Activated T-cell treated with anti-CD3 and anti-CD28 coated beads, Interleukin-2, amount 50 U/mL, for 72 hours (primary cell): ENCODE results near the gene SMS. TPM values are rescaled to one million over a fixed set of nuclear protein-coding genes. Genes with fewer than 3 reads are reported as not detected.

Experiments
- ATAC-seq, 2 donors: fragments of 150-1000 bp; cut with Tn5 transposase; replicated peaks in 1 of 2; 2 replicates each; pipeline ENCODE4 v1.10.0; 2021; ENCODE audit warnings: moderate library complexity in 2 of 2, mild to moderate bottlenecking in 1 of 2
- DNase-seq, 2 donors: peaks; one replicate each; pipeline ENCODE4 v3.0.0; 2021 to 2022; ENCODE audit warnings: mixed read lengths in 1 of 2
- H3K27ac Mint-ChIP-seq: one replicate; pipeline ENCODE4 v1.8.0; 2022; ENCODE audit warnings: mild to moderate bottlenecking, moderate library complexity, mixed read lengths
- H3K27me3 Mint-ChIP-seq: one replicate; pipeline ENCODE4 v1.8.0; 2022; ENCODE audit warnings: low read depth, mixed read lengths
- H3K36me3 Mint-ChIP-seq, 2 donors: one replicate each; pipeline ENCODE4 v1.8.0; 2022; ENCODE audit warnings: mixed read lengths in 2 of 2, mild to moderate bottlenecking in 1 of 2; ENCODE audit not compliant: insufficient read depth in 2 of 2
- H3K4me1 Mint-ChIP-seq: one replicate; pipeline ENCODE4 v1.8.0; 2022; ENCODE audit warnings: low read depth, mixed read lengths
- H3K4me3 Mint-ChIP-seq, 2 donors: one replicate each; pipeline ENCODE4 v1.8.0; 2022; ENCODE audit warnings: mild to moderate bottlenecking in 2 of 2, mixed read lengths in 2 of 2, moderate library complexity in 2 of 2
- H3K9me3 Mint-ChIP-seq, 2 donors: one replicate each; pipeline ENCODE4 v1.8.0; 2022; ENCODE audit warnings: mixed read lengths in 2 of 2
- total RNA-seq, 2 donors: library from RNA; stranded (reverse); gene quantifications; one replicate each; pipeline ENCODE4 v1.2.3, GENCODE V29; 2022

SMS gene
- total RNA-seq, 2 donors from 2014 or later, result 57.7 to 70.3 TPM

- Mint-ChIP-seq H3K27ac (peak overlapping the region; percentile 89), H3K9me3 (no peaks in the 10 kb centered on the region), H3K36me3 (peaks cover 6 to 7% of the 10 kb centered on the region in 2 donors), H3K4me3 (peak overlapping the region; percentile 52 to 76), H3K4me1 (peaks cover 30% of the 10 kb centered on the region), H3K27me3 (no peaks in the 10 kb centered on the region)
- DNase-seq, result no peak
- ATAC-seq, result no peak
Observed at GRCh38 chrX:21973321-21974010, 33.0 kb downstream of the SMS start.

- H3K36me3 Mint-ChIP-seq, result peaks cover 5 to 7% of the 10 kb centered on the region in 2 donors
- H3K4me1 Mint-ChIP-seq, result peaks cover 30% of the 10 kb centered on the region
- DNase-seq (no peak), ATAC-seq (peak; percentile 36 to 41)
- peak overlapping the region; percentile 52 to 76 for H3K4me3 Mint-ChIP-seq
- H3K27ac Mint-ChIP-seq, result peak overlapping the region; percentile 89
- H3K9me3 Mint-ChIP-seq, result no peaks in the 10 kb centered on the region
- no peaks in the 10 kb centered on the region for H3K27me3 Mint-ChIP-seq
Observed at GRCh38 chrX:21974011-21974385, 33.5 kb downstream of the SMS start.

- ATAC-seq (no peak), DNase-seq (no peak)
- Mint-ChIP-seq H3K36me3 (peaks cover 3 to 7% of the 10 kb centered on the region in 2 donors), H3K9me3 (no peaks in the 10 kb centered on the region), H3K27ac (peak overlapping the region; percentile 46), H3K27me3 (no peaks in the 10 kb centered on the region), H3K4me3 (no peak overlapping the region), H3K4me1 (peaks cover 30% of the 10 kb centered on the region)
Observed at GRCh38 chrX:21975242-21975641, 34.7 kb downstream of the SMS start.

- Mint-ChIP-seq H3K4me3 (no peak overlapping the region), H3K36me3 (peaks cover 2 to 7% of the 10 kb centered on the region in 2 donors), H3K9me3 (no peaks in the 10 kb centered on the region), H3K4me1 (peaks cover 30% of the 10 kb centered on the region), H3K27me3 (no peaks in the 10 kb centered on the region), H3K27ac (no peak overlapping the region)
- ATAC-seq (no peak), DNase-seq (no peak)
Observed at GRCh38 chrX:21975812-21976211, 35.3 kb downstream of the SMS start.

- Mint-ChIP-seq H3K4me3 (no peak overlapping the region), H3K36me3 (peaks cover 2 to 4% of the 10 kb centered on the region in 2 donors), H3K9me3 (no peaks in the 10 kb centered on the region), H3K27ac (no peak overlapping the region), H3K27me3 (no peaks in the 10 kb centered on the region), H3K4me1 (peaks cover 12% of the 10 kb centered on the region)
- DNase-seq (no peak), ATAC-seq (no peak)
Observed at GRCh38 chrX:21978346-21978745, 37.8 kb downstream of the SMS start.

GRCh38 chrX:21982311-21982710 is 41.8 kb downstream of the SMS start:
- no peaks in the 10 kb centered on the region for H3K4me1 Mint-ChIP-seq

GRCh38 chrX:21985332-21985777 is 44.8 kb downstream of the SMS start:
- H3K27ac Mint-ChIP-seq, result peak overlapping the region; percentile 79
- peaks cover 2 to 4% of the 10 kb centered on the region in 2 donors for H3K36me3 Mint-ChIP-seq

More at GRCh38 chrX:21982311-21982710, 41.8 kb downstream of the SMS start:
- Mint-ChIP-seq H3K27ac (no peak overlapping the region), H3K36me3 (no peaks in the 10 kb centered on the region), H3K9me3 (no peaks in the 10 kb centered on the region), H3K4me3 (no peak overlapping the region), H3K27me3 (no peaks in the 10 kb centered on the region)
- ATAC-seq, result no peak
- no peak for DNase-seq

GRCh38 chrX:21986596-21986995 is 46.1 kb downstream of the SMS start:
- H3K9me3 Mint-ChIP-seq, result no peaks in the 10 kb centered on the region
- peaks cover 20% of the 10 kb centered on the region for H3K4me1 Mint-ChIP-seq
- H3K36me3 Mint-ChIP-seq, result peaks cover 2 to 5% of the 10 kb centered on the region in 2 donors
- no peaks in the 10 kb centered on the region for H3K27me3 Mint-ChIP-seq
- no peak overlapping the region for H3K4me3 Mint-ChIP-seq
- ATAC-seq (no peak), DNase-seq (no peak)
- no peak overlapping the region for H3K27ac Mint-ChIP-seq

More at GRCh38 chrX:21985332-21985777, 44.8 kb downstream of the SMS start:
- H3K27me3 Mint-ChIP-seq, result no peaks in the 10 kb centered on the region
- peak; percentile 61 to 64 for DNase-seq
- H3K4me1 Mint-ChIP-seq, result peaks cover 15% of the 10 kb centered on the region
- no peak overlapping the region for H3K4me3 Mint-ChIP-seq
- ATAC-seq, result peak; percentile 85 to 86
- H3K9me3 Mint-ChIP-seq, result no peaks in the 10 kb centered on the region

GRCh38 chrX:21989384-21989783 is 48.9 kb downstream of the SMS start:
- peak overlapping the region; percentile 68 for H3K27ac Mint-ChIP-seq
- no peaks in the 10 kb centered on the region for H3K27me3 Mint-ChIP-seq
- DNase-seq (peak; percentile 23 to 31), ATAC-seq (peak; percentile 59 to 75)
- H3K4me1 Mint-ChIP-seq, result peaks cover 20% of the 10 kb centered on the region
- H3K36me3 Mint-ChIP-seq, result peaks cover 5 to 9% of the 10 kb centered on the region in 2 donors
- no peak overlapping the region for H3K4me3 Mint-ChIP-seq
- H3K9me3 Mint-ChIP-seq, result no peaks in the 10 kb centered on the region

- Mint-ChIP-seq H3K27ac (peak overlapping the region; percentile 4), H3K4me1 (peaks cover 20% of the 10 kb centered on the region), H3K4me3 (no peak overlapping the region), H3K9me3 (no peaks in the 10 kb centered on the region), H3K27me3 (no peaks in the 10 kb centered on the region), H3K36me3 (peaks cover 5 to 9% of the 10 kb centered on the region in 2 donors)
- ATAC-seq, result no peak
- DNase-seq, result no peak
Observed at GRCh38 chrX:21990832-21991231, 50.3 kb downstream of the SMS start.

GRCh38 chrX:21991504-21991903 is 51.0 kb downstream of the SMS start:
- H3K27me3 Mint-ChIP-seq, result no peaks in the 10 kb centered on the region
- peaks cover 5 to 9% of the 10 kb centered on the region in 2 donors for H3K36me3 Mint-ChIP-seq
- H3K4me1 Mint-ChIP-seq, result peaks cover 26% of the 10 kb centered on the region
- no peaks in the 10 kb centered on the region for H3K9me3 Mint-ChIP-seq
- no peak for ATAC-seq
- no peak overlapping the region for H3K4me3 Mint-ChIP-seq
- H3K27ac Mint-ChIP-seq, result peak overlapping the region; percentile 38
- DNase-seq, result no peak

GRCh38 chrX:21993265-21993664 is 52.8 kb downstream of the SMS start:
- DNase-seq (no peak), ATAC-seq (no peak)
- no peak overlapping the region for H3K4me3 Mint-ChIP-seq
- no peaks in the 10 kb centered on the region for H3K9me3 Mint-ChIP-seq
- peaks cover 31% of the 10 kb centered on the region for H3K4me1 Mint-ChIP-seq
- no peaks in the 10 kb centered on the region for H3K27me3 Mint-ChIP-seq
- no peak overlapping the region for H3K27ac Mint-ChIP-seq
- H3K36me3 Mint-ChIP-seq, result peaks cover 3 to 7% of the 10 kb centered on the region in 2 donors

GRCh38 chrX:21996872-21997455 is 56.5 kb downstream of the SMS start:
- peak; percentile 25 to 43 for ATAC-seq
- Mint-ChIP-seq H3K27ac (peak overlapping the region; percentile 70), H3K4me1 (peaks cover 11% of the 10 kb centered on the region), H3K27me3 (peaks cover 6% of the 10 kb centered on the region), H3K9me3 (no peaks in the 10 kb centered on the region), H3K4me3 (no peak overlapping the region), H3K36me3 (peaks cover 5 to 7% of the 10 kb centered on the region in 2 donors)
- DNase-seq, result no peak
